K562 (cell line): ENCODE results near the gene CREG2. TPM values are rescaled to one million over a fixed set of nuclear protein-coding genes. Genes with fewer than 3 reads are reported as not detected.
A peak's percentile ranks its signal among the peaks of the same experiment; 100 is the strongest.

Experiments used
- C11orf30 ChIP-seq: fragments of 450-650 bp; IDR thresholded peaks from 2 replicates; pipeline ENCODE4 v1.6.1; 2016; ENCODE audit warnings: low read depth, mild to moderate bottlenecking
- CBX8 ChIP-seq: fragments of 200-600 bp; sonication (generic); IDR thresholded peaks from 2 replicates; pipeline ENCODE4 v1.6.1; 2012; ENCODE audit warnings: borderline replicate concordance, mixed run types, low read depth, mild to moderate bottlenecking, moderate library complexity, mixed read lengths, low read length, control low read depth, inconsistent platforms; ENCODE audit not compliant: poor library complexity, severe bottlenecking; ENCODE audit errors: extremely low read depth
- CC2D1A ChIP-seq: fragments of 450-650 bp; IDR thresholded peaks from 2 replicates; pipeline ENCODE4 v1.6.1; 2017; ENCODE audit warnings: mild to moderate bottlenecking
- CTCF ChIP-seq, 3 experiments: IDR thresholded peaks in 2 of 3; conservative IDR thresholded peaks in 1 of 3; 2 replicates each; pipeline ENCODE4 v1.5.1; 2011 to 2012; ENCODE audit warnings: low read length in 3 of 3, mild to moderate bottlenecking in 3 of 3, control low read depth in 2 of 3, improper control_type of control experiment in 1 of 3, inconsistent platforms in 1 of 3, low read depth in 1 of 3, mixed read lengths in 1 of 3, moderate library complexity in 1 of 3; ENCODE audit not compliant: insufficient read depth in 2 of 3
- DIDO1 ChIP-seq: fragments of 450-650 bp; IDR thresholded peaks from 2 replicates; pipeline ENCODE4 v1.6.1; 2016; ENCODE audit warnings: low read depth, missing biosample characterization, missing genetic modification characterization
- HDAC1 ChIP-seq, 2 experiments: fragments of 450-650 bp; IDR thresholded peaks; 2 replicates each; pipeline ENCODE4 v1.6.1; 2016 to 2017; ENCODE audit warnings: inconsistent platforms in 1 of 2, mild to moderate bottlenecking in 1 of 2, moderate library complexity in 1 of 2
- HMBOX1 ChIP-seq: sonication (generic); IDR thresholded peaks from 2 replicates; pipeline ENCODE4 v1.6.1; 2016
- MCM7 ChIP-seq, 2 experiments: fragments of 450-650 bp; IDR thresholded peaks; 2 replicates each; pipeline ENCODE4 v1.6.1; 2016 to 2018
- RBM25 ChIP-seq: fragments of 200-400 bp; formaldehyde crosslinking; IDR thresholded peaks from 2 replicates; pipeline ENCODE4 v1.6.1; 2018; ENCODE audit warnings: low read length, low read depth, moderate library complexity; ENCODE audit not compliant: severe bottlenecking
- TAL1 ChIP-seq: fragments of 450-650 bp; IDR thresholded peaks from 2 replicates; pipeline ENCODE4 v1.6.1; 2016; ENCODE audit warnings: mild to moderate bottlenecking
- TBL1XR1 ChIP-seq, 2 experiments: IDR thresholded peaks; 2 replicates each; pipeline ENCODE4 v1.6.1; 2012; ENCODE audit warnings: improper control_type of control experiment in 2 of 2, low read length in 2 of 2, mild to moderate bottlenecking in 1 of 2
- ZFP30 ChIP-seq: fragments of 250-450 bp; sonication (Bioruptor Pico); IDR thresholded peaks from 2 replicates; pipeline ENCODE4 v1.8.0; 2022; ENCODE audit warnings: moderate library complexity, mild to moderate bottlenecking, inconsistent platforms, borderline replicate concordance
- ZFX ChIP-seq: sonication (generic); formaldehyde crosslinking; IDR thresholded peaks from 2 replicates; pipeline ENCODE4 v1.8.0; 2022; ENCODE audit warnings: mild to moderate bottlenecking, missing genetic modification reagents, moderate library complexity
- ZNF316 ChIP-seq: fragments of 450-650 bp; IDR thresholded peaks from 2 replicates; pipeline ENCODE4 v1.6.1; 2016
- ZNF398 ChIP-seq: fragments of 250-450 bp; sonication (Bioruptor Pico); IDR thresholded peaks from 2 replicates; pipeline ENCODE4 v1.8.0; 2021; ENCODE audit warnings: moderate library complexity, mild to moderate bottlenecking, inconsistent platforms
- ZNF445 ChIP-seq: fragments of 250-450 bp; sonication (Bioruptor Pico); IDR thresholded peaks from 2 replicates; pipeline ENCODE4 v1.4.0; 2020; ENCODE audit warnings: low read depth, mild to moderate bottlenecking, moderate library complexity
- polyA plus RNA-seq, 8 experiments: library from polyadenylated mRNA; depleted of rRNA in 4 of 8; stranded (reverse) in 5 of 8; unstranded in 3 of 8; fragments of >200 nt; fragmentation: Nextera tagmentation in 2 of 8; fragmentation: Illumina TruSeq in 1 of 8; extraction: Ambion mirVana in 2 of 8; extraction: Trizol in 1 of 8; gene quantifications; 2 replicates each; pipeline versions ENCODE4 v1.2.1 to v1.2.3, GENCODE V29; 2011 to 2014; ENCODE audit warnings: inconsistent platforms in 1 of 8, missing spikeins in 1 of 8
- total RNA-seq, 7 experiments: library from RNA; depleted of rRNA in 6 of 7; stranded (reverse); fragments of >200 nt in 6 of 7; fragmentation: Illumina TruSeq in 2 of 7; extraction: Trizol in 2 of 7; gene quantifications; 2 replicates each; pipeline versions ENCODE4 v1.2.1 to v1.2.3, GENCODE V29; 2011 to 2021; ENCODE audit warnings: low replicate concordance in 1 of 7
- TF ChIP-seq, protein P1 (sequence below): sonication (generic); formaldehyde crosslinking; IDR thresholded peaks from 2 replicates; pipeline ENCODE4 v1.9.0; 2022; ENCODE audit warnings: mild to moderate bottlenecking, missing genetic modification reagents
- TF ChIP-seq, protein P2 (sequence below): fragments of 250-450 bp; sonication (Bioruptor Pico); IDR thresholded peaks from 2 replicates; pipeline ENCODE4 v1.5.0; 2021; ENCODE audit warnings: mild to moderate bottlenecking, borderline replicate concordance

Gene CREG2
- total and polyA plus RNA-seq, 9 of the 15 experiments (the other 6 are each of a cell fraction or from before 2014, with no cell fraction given), result not detected

DNA sequence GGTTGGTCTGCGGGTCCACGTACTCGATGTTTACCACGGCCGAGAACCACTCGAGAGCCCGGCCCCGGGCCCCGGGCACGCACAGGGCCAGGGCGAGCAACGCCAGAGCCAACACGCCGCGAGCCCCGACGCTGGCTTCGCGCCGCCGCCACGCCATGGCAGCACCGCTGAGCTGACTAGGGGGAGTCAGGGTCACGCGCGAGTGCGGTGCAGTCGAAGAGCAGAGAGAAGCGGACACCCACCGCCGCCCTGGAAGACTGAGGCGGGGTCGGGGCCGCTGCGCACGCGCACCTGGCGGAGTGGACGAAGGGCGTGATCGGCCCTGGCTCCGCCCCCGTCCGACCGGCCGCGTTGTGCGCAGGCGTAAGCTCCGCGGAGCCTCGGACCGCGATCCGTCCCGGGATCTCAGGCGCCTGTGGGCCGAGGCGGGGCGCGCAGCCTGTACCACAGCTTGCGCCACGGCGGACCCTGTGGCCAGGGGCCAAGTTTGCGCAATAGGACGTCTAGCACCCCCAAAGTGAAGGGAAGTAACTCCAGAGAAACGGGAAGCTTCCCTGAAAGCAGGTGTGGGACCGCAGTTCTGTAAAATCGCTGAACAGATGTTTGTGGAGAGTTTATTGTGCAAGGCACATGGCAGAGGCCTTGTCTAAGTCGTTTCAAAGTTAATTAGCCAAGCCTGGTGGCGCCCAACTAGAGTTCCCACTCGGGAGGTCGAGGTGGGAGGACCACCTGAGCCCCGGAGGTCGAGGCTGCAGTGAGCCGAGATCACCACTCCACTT lies 78.7 kb downstream of the CREG2 start, which contains the start of gene RNF149 (continued):
- TF ChIP-seq ZNF316 (no peak; the same call in 1 of the 2 replicates), RBM25 (no peak), MCM7 (IDR thresholded peaks at IDR 0.05) (no peak), CTCF (IDR thresholded peaks at IDR 0.05 in 2 of 3, conservative IDR thresholded peaks at IDR 0.05 in 1 of 3; ENCODE audit: insufficient read depth in 2 of 3, low read depth in 1 of 3, low read length in 3 of 3) (no peak), TBL1XR1 (IDR thresholded peaks at IDR 0.05; ENCODE audit: low read length in 2 of 2) (no peak; a peak in 1 of 4 replicates), CBX8 (no peak), C11orf30 (no peak), ZFX (CRISPR knock-in tag) (peak; percentile 97), HDAC1 (IDR thresholded peaks at IDR 0.05) (peak in 1 of 2 experiments; percentile 58; a peak in 2 of 4 replicates), ZFP30 (CRISPR knock-in tag) (no peak), TAL1 (no peak), HMBOX1 (peak; percentile 25; the same call in 1 of the 2 replicates), ZNF398 (CRISPR knock-in tag) (no peak), DIDO1 (tag) (no peak), ZNF445 (no peak), CC2D1A (0 out of 2 replicates have a peak, but pooled peaks have one; percentile 28)
- TF ChIP-seq, protein P1, sequence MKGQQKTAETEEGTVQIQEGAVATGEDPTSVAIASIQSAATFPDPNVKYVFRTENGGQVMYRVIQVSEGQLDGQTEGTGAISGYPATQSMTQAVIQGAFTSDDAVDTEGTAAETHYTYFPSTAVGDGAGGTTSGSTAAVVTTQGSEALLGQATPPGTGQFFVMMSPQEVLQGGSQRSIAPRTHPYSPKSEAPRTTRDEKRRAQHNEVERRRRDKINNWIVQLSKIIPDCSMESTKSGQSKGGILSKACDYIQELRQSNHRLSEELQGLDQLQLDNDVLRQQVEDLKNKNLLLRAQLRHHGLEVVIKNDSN (CRISPR knock-in tag), result peak; percentile 21; the same call in 1 of the 2 replicates
- TF ChIP-seq, protein P2, sequence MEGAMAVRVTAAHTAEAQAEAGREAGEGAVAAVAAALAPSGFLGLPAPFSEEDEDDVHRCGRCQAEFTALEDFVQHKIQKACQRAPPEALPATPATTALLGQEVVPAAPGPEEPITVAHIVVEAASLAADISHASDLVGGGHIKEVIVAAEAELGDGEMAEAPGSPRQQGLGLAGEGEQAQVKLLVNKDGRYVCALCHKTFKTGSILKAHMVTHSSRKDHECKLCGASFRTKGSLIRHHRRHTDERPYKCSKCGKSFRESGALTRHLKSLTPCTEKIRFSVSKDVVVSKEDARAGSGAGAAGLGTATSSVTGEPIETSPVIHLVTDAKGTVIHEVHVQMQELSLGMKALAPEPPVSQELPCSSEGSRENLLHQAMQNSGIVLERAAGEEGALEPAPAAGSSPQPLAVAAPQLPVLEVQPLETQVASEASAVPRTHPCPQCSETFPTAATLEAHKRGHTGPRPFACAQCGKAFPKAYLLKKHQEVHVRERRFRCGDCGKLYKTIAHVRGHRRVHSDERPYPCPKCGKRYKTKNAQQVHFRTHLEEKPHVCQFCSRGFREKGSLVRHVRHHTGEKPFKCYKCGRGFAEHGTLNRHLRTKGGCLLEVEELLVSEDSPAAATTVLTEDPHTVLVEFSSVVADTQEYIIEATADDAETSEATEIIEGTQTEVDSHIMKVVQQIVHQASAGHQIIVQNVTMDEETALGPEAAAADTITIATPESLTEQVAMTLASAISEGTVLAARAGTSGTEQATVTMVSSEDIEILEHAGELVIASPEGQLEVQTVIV (CRISPR knock-in tag), result no peak
